H1 (cell line): ENCODE measurements around the gene LIPC. TPM values are rescaled to one million over a fixed set of nuclear protein-coding genes. Genes with fewer than 3 reads are reported as not detected.

Experiments
- CTCF ChIA-PET: fragments of 300-600 bp; sonication (Branson Sonifier 250); formaldehyde crosslinking; loops from one replicate; lab custom pipeline; 2021; ENCODE audit not compliant: partially characterized antibody; lab: Charles Lee
- POLR2A ChIA-PET: fragments of 300-600 bp; sonication (Branson Sonifier 250); formaldehyde crosslinking; loops from one replicate; lab custom pipeline; 2021; ENCODE audit warnings: inconsistent platforms; ENCODE audit not compliant: partially characterized antibody; lab: Charles Lee
- DNase-seq, 2 experiments: peaks; one replicate each; pipeline versions ENCODE4 v3.0.0 to v3.0.0-alpha.2; 2010 to 2022; ENCODE audit warnings: low spot score in 2 of 2, low read depth in 1 of 2, mixed read lengths in 1 of 2
- FAIRE-seq: peaks from 2 replicates; lab custom pipeline; 2011; peaks lifted over from hg19 to GRCh38; lab: Jason Lieb, UNC
- H2AFZ ChIP-seq: 2 replicates; pipeline ENCODE4 v1.8.1; 2012; ENCODE audit warnings: low read length, inconsistent platforms
- H2AK5ac ChIP-seq: 2 replicates; pipeline ENCODE4 v1.6.1; 2013; ENCODE audit warnings: low read depth, low read length
- H2BK120ac ChIP-seq: replicated peaks from 2 replicates; pipeline ENCODE3; 2013; ENCODE audit warnings: low read depth, low read length, inconsistent platforms
- H2BK12ac ChIP-seq: 2 replicates; pipeline ENCODE4 v1.6.1; 2013; ENCODE audit warnings: low read depth, low read length
- H2BK15ac ChIP-seq: 2 replicates; pipeline ENCODE4 v1.6.1; 2013; ENCODE audit warnings: low read length
- H2BK20ac ChIP-seq: 2 replicates; pipeline ENCODE4 v1.6.1; 2013; ENCODE audit warnings: low read length
- H2BK5ac ChIP-seq: 2 replicates; pipeline ENCODE4 v1.6.1; 2013; ENCODE audit warnings: low read depth, low read length
- H3K14ac ChIP-seq: 2 replicates; pipeline ENCODE4 v1.6.1; 2013; ENCODE audit warnings: inconsistent platforms; ENCODE audit not compliant: insufficient read length
- H3K18ac ChIP-seq: 2 replicates; pipeline ENCODE4 v1.6.1; 2013; ENCODE audit warnings: low read length; ENCODE audit errors: extremely low read depth
- H3K23ac ChIP-seq: 2 replicates; pipeline ENCODE4 v1.6.1; 2013; ENCODE audit warnings: inconsistent platforms; ENCODE audit not compliant: insufficient read length
- H3K23me2 ChIP-seq: 2 replicates; pipeline ENCODE4 v1.6.1; 2013; ENCODE audit warnings: low read depth, low read length
- H3K27ac ChIP-seq: 2 replicates; pipeline ENCODE4 v1.6.1; 2011; ENCODE audit warnings: low read depth, low read length, inconsistent platforms
- H3K27me3 ChIP-seq, 4 experiments: replicated peaks in 1 of 4; 1 replicate in 1 of 4; 2 replicates in 3 of 4; pipeline versions ENCODE4 v1.6.1 to v1.8.1; 2011 to 2013; ENCODE audit warnings: low read length in 3 of 4, mild to moderate bottlenecking in 3 of 4, inconsistent platforms in 2 of 4, mixed read lengths in 2 of 4, moderate library complexity in 1 of 4; ENCODE audit not compliant: control insufficient read depth in 3 of 4, insufficient read depth in 3 of 4; ENCODE audit errors: extremely low read depth in 1 of 4
- H3K36me3 ChIP-seq, 4 experiments: 2 replicates each; pipeline versions ENCODE4 v1.6.1 to v1.8.1; 2011 to 2013; ENCODE audit warnings: mild to moderate bottlenecking in 4 of 4, low read length in 3 of 4, moderate library complexity in 2 of 4, control low read depth in 1 of 4, inconsistent platforms in 1 of 4; ENCODE audit not compliant: insufficient read depth in 4 of 4, control insufficient read depth in 2 of 4
- H3K4ac ChIP-seq: replicated peaks from 2 replicates; pipeline ENCODE3; 2013; ENCODE audit warnings: low read length, low read depth, mixed read lengths, inconsistent platforms; ENCODE audit not compliant: insufficient read length
- H3K4me1 ChIP-seq, 4 experiments: replicated peaks in 1 of 4; 1 replicate in 1 of 4; 2 replicates in 3 of 4; pipeline versions ENCODE4 v1.6.1 to v1.8.1; 2011 to 2013; ENCODE audit warnings: low read length in 3 of 4, inconsistent platforms in 2 of 4, mixed read lengths in 1 of 4; ENCODE audit not compliant: insufficient read depth in 4 of 4, control insufficient read depth in 3 of 4
- H3K4me2 ChIP-seq, 2 experiments: 2 replicates each; pipeline versions ENCODE4 v1.6.1 to v1.8.1; 2011 to 2013; ENCODE audit warnings: low read depth in 2 of 2, low read length in 2 of 2, control low read depth in 1 of 2, inconsistent platforms in 1 of 2, mild to moderate bottlenecking in 1 of 2; ENCODE audit not compliant: insufficient read depth in 1 of 2
- H3K4me3 ChIP-seq, 4 experiments: fragments of 200-600, 300-600 bp in 1 of 4; sonication (generic), shearing (Covaris generic), sonication (Bioruptor Twin) in 1 of 4; 2 replicates each; pipeline versions ENCODE4 v1.5.1 to v1.8.1; 2011 to 2016; ENCODE audit warnings: low read length in 4 of 4, low read depth in 3 of 4, control low read depth in 2 of 4, inconsistent platforms in 2 of 4, mild to moderate bottlenecking in 2 of 4, mixed read lengths in 1 of 4, moderate library complexity in 1 of 4; ENCODE audit not compliant: insufficient read depth in 2 of 4; ENCODE audit errors: extremely low read depth in 1 of 4
- H3K56ac ChIP-seq: replicated peaks from 2 replicates; pipeline ENCODE3; 2013; ENCODE audit warnings: low read depth, mild to moderate bottlenecking, mixed read lengths, low read length, inconsistent platforms; ENCODE audit not compliant: insufficient read length
- H3K79me1 ChIP-seq: 2 replicates; pipeline ENCODE4 v1.6.1; 2013; ENCODE audit warnings: low read depth, low read length, control low read depth
- H3K79me2 ChIP-seq, 2 experiments: 2 replicates each; pipeline versions ENCODE4 v1.6.1 to v1.8.1; 2012 to 2013; ENCODE audit warnings: low read length in 2 of 2, mild to moderate bottlenecking in 2 of 2, inconsistent platforms in 1 of 2; ENCODE audit not compliant: insufficient read depth in 2 of 2, control insufficient read depth in 1 of 2
- H3K9ac ChIP-seq, 4 experiments: replicated peaks in 1 of 4; 1 replicate in 1 of 4; 2 replicates in 3 of 4; pipeline versions ENCODE4 v1.6.1 to v1.8.1; 2011 to 2013; ENCODE audit warnings: low read depth in 3 of 4, low read length in 3 of 4, control low read depth in 2 of 4, mild to moderate bottlenecking in 2 of 4, moderate library complexity in 2 of 4, inconsistent platforms in 1 of 4; ENCODE audit errors: extremely low read depth in 1 of 4
- H3K9me3 ChIP-seq, 2 experiments: 2 replicates each; pipeline versions ENCODE4 v1.6.1 to v1.8.1; 2012 to 2013; ENCODE audit warnings: mild to moderate bottlenecking in 2 of 2, moderate library complexity in 2 of 2, control low read depth in 1 of 2, inconsistent platforms in 1 of 2, low read depth in 1 of 2, low read length in 1 of 2, mixed read lengths in 1 of 2; ENCODE audit not compliant: insufficient read depth in 2 of 2
- H4K20me1 ChIP-seq, 2 experiments: replicated peaks in 1 of 2; 2 replicates each; pipeline versions ENCODE3 to v1.8.1; 2011 to 2013; ENCODE audit warnings: inconsistent platforms in 2 of 2, low read length in 2 of 2, mild to moderate bottlenecking in 1 of 2; ENCODE audit not compliant: insufficient read depth in 2 of 2, control insufficient read depth in 1 of 2
- H4K5ac ChIP-seq: 2 replicates; pipeline ENCODE4 v1.6.1; 2013; ENCODE audit warnings: low read length, low read depth, mixed read lengths, inconsistent platforms; ENCODE audit not compliant: insufficient read length
- H4K8ac ChIP-seq: 2 replicates; pipeline ENCODE4 v1.8.0; 2013; ENCODE audit warnings: mild to moderate bottlenecking, moderate library complexity, low read length, inconsistent platforms; ENCODE audit not compliant: insufficient read depth; ENCODE audit errors: extremely low read depth
- H4K91ac ChIP-seq: replicated peaks from 2 replicates; pipeline ENCODE3; 2013; ENCODE audit warnings: low read length, mixed read lengths, inconsistent platforms; ENCODE audit not compliant: insufficient read length
- ATF3 ChIP-seq: IDR thresholded peaks from 2 replicates; pipeline ENCODE4 v1.6.1; 2011; ENCODE audit warnings: low read depth, mild to moderate bottlenecking, low read length; ENCODE audit not compliant: insufficient read depth
- BCL11A ChIP-seq, 2 experiments: IDR thresholded peaks; one replicate each; pipeline ENCODE4 v1.6.1; 2011; ENCODE audit warnings: low read depth in 2 of 2, low read length in 2 of 2, mild to moderate bottlenecking in 2 of 2
- TEAD4 ChIP-seq: IDR thresholded peaks from 2 replicates; pipeline ENCODE4 v1.6.1; 2012; ENCODE audit warnings: low read depth, low read length, inconsistent platforms, mixed read lengths
- WGBS, 2 experiments: shearing (Covaris generic) in 1 of 2; methylation state at CpG; one replicate each; pipeline versions ENCODE4 v1.1.6 to v1.1.7; 2013 to 2015; ENCODE audit warnings: low lambda C conversion rate in 2 of 2, mixed read lengths in 2 of 2, inconsistent platforms in 1 of 2, low coverage in 1 of 2, missing lambda C conversion rate in 1 of 2; ENCODE audit not compliant: insufficient replicate concordance in 2 of 2, insufficient coverage in 1 of 2, insufficient read length in 1 of 2; ENCODE audit errors: extremely low coverage in 1 of 2, missing lambda C conversion rate in 1 of 2; 5-methylcytosine and 5-hydroxymethylcytosine counted together
- polyA plus RNA-seq, 7 experiments: library from polyadenylated mRNA; depleted of rRNA in 3 of 7; stranded (reverse) in 5 of 7; unstranded in 2 of 7; fragments of >200 nt in 5 of 7; fragments of 200-250 nt in 2 of 7; gene quantifications; 1 replicate in 5 of 7; 2 replicates in 1 of 7; 4 replicates in 1 of 7; pipeline versions ENCODE4 v1.2.1 to v1.2.3, GENCODE V29; 2011 to 2013; ENCODE audit warnings: missing spikeins in 2 of 7, mixed read lengths in 2 of 7
- total RNA-seq: library from RNA; stranded (reverse); fragmentation: NEBNext Ultra II Directional; extraction: Animal tissue kit (Norgen Biotek cat#: 25700); gene quantifications from 2 replicates; pipeline ENCODE4 v1.2.1, GENCODE V29; 2021

The LIPC gene
- total and polyA plus RNA-seq, 2 of the 8 experiments (the other 6 are each of a cell fraction or from before 2014, with no cell fraction given): not detected

GRCh38 chr15:58486564-58486963 is 54.8 kb downstream of the LIPC start:
- H3K79me1 ChIP-seq: no peaks in the 10 kb centered on the region
- no peak overlapping the region for H4K8ac ChIP-seq
- H4K20me1 ChIP-seq: no peaks in the 10 kb centered on the region
- H3K4me3 ChIP-seq: no peak overlapping the region
- no peak overlapping the region for H2AK5ac ChIP-seq
- no peak overlapping the region for H4K91ac ChIP-seq
- H3K9me3 ChIP-seq: peaks cover 9 to 13% of the 10 kb centered on the region in 2 experiments; a peak in 3 of 4 replicates
- H2BK12ac ChIP-seq: no peak overlapping the region
- no peak overlapping the region for H2AFZ ChIP-seq
- H2BK20ac ChIP-seq: no peak overlapping the region
- no peak overlapping the region for H2BK5ac ChIP-seq
- H2BK15ac ChIP-seq: no peak overlapping the region
- no peak overlapping the region for H3K4ac ChIP-seq
- H3K14ac ChIP-seq: no peak overlapping the region
- no peak overlapping the region for H3K23ac ChIP-seq
- H3K18ac ChIP-seq: no peak overlapping the region
- no peak overlapping the region for H3K27ac ChIP-seq
- no peak for TF ChIP-seq BCL11A (IDR thresholded peaks at IDR 0.05; ENCODE audit: low read depth in 2 of 2, low read length in 2 of 2)
- no peak for TF ChIP-seq ATF3
- no peak for TF ChIP-seq TEAD4
- H3K56ac ChIP-seq: no peak overlapping the region
- no peaks in the 10 kb centered on the region for H3K27me3 ChIP-seq
- 89% methylated on average over 6 of the region's 6 CpGs; no CpG with 5 or more reads in 1 of the 2 experiments for WGBS, 2 experiments
- H3K4me2 ChIP-seq: no peak overlapping the region
- no peaks in the 10 kb centered on the region for H3K79me2 ChIP-seq
- FAIRE-seq (no peak), DNase-seq (no peak)
- H3K23me2 ChIP-seq: no peaks in the 10 kb centered on the region
- H3K9ac ChIP-seq: no peak overlapping the region
- H2BK120ac ChIP-seq: no peak overlapping the region
- ChIA-PET POLR2A (no interaction called here), CTCF (interaction anchor here (0.8 to 1.5 kb wide), 2 partner anchors 9 to 178 kb away, joined by 3 to 6 read pairs; no protein-coding TSS in a partner anchor)
- no peak overlapping the region for H4K5ac ChIP-seq
- no peaks in the 10 kb centered on the region for H3K36me3 ChIP-seq
- no peaks in the 10 kb centered on the region for H3K4me1 ChIP-seq
